TTC549 (cell line): Measurements from ENCODE around the gene BCAS1.

Experiments used
- FAIRE-seq: peaks from 2 replicates; lab custom pipeline; 2012; peaks lifted over from hg19 to GRCh38; lab: Jason Lieb, UNC

The BCAS1 gene

DNA sequence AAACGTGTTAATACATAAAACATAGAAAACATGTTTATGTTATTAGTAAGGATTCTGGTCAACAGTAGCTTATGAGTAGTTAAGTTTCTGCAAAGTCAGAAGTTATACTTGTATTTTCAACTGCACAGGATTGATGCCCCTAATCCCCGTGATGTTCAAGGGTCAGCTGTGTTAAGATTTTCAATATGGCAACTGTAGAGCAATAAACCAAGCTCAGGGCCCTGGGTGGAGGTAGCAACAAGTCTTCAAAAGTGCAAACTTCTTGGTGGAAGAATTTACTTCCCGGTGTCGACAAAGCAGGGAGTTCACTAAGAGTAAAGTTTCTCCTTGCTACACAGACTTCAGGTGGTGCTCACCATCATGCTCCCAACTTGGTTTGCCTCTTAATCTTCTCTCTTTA, 4.1 kb upstream of the BCAS1 start:
- no peak for FAIRE-seq

- no peak for FAIRE-seq
Observed at GRCh38 chr20:54073288-54073687, 2.9 kb upstream of the BCAS1 start.

DNA sequence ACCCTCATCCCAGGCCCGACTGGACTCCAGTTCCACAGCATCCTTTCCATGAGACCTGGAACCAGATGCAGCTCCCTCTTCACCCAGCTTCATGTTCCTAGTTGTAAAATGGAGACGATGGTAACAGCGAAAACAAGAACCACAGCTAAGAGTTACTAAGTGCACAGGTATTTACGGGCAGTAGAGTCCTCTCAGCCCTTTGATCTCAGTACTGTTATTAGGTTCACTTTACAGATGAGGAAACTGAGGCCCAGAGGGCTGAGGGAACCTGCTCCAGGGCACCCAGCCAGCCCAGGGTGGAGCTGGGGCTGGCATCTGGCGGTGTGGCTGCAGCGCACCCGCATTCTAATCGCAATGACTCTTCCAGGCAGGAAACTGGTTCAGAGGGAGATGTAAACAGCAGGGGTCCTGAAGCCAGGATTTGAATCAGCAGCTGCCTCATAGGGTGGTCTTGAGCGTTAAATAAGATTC, 858 bp downstream of the BCAS1 start:
- no peak for FAIRE-seq

DNA sequence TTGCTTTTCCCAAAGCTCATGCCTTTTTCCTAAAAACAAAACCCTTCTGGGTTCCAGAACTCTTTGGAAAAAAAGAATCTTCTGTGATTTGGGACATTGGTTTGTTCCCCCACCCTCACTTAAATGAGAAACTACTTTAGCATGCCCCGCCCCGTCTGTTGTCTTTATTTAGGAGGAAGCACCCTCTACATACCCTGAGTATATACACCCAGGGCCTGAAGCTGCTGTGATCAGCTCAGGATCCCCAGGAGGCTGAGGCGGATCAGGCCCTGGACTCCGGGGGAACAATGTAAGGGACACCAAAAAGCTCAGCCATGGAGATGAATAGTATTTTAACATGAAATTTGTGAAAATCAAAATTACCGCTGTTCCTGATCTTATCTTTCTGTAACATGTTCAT, 1.4 kb downstream of the BCAS1 start:
- no peak for FAIRE-seq

- FAIRE-seq, result no peak
Observed at GRCh38 chr20:54068495-54068894, 1.9 kb downstream of the BCAS1 start.

DNA sequence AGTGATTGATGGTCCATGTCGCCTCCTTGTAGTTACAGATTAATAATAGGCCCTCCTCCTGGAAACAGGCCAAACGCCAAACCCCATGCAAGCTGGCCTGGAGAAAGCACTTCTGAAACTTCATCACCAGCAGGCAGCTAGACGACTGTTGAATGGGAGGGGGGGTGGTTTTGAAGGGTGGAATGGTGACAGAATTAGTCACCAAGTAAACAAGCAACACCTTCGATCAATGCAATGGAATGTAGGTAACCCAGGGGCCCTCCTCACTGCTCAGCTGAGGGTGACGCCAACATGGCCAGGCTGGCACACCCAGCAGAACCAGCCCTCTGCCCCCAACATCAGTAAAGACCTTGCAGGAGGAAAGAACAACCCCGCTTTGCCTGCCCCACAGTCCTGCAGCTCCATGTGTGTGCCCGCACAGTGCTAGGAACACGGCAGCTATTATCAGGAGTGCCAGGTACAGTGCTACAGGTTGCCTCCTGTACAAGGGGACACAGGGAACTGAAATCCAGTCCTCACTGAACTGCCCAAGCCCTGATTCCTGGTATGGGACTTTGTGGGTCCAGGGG, 2.7 kb downstream of the BCAS1 start:
- FAIRE-seq, result no peak

GRCh38 chr20:54065601-54066038, 4.8 kb downstream of the BCAS1 start:
- no peak for FAIRE-seq

GRCh38 chr20:54064939-54065338, 5.5 kb downstream of the BCAS1 start:
- no peak for FAIRE-seq

DNA sequence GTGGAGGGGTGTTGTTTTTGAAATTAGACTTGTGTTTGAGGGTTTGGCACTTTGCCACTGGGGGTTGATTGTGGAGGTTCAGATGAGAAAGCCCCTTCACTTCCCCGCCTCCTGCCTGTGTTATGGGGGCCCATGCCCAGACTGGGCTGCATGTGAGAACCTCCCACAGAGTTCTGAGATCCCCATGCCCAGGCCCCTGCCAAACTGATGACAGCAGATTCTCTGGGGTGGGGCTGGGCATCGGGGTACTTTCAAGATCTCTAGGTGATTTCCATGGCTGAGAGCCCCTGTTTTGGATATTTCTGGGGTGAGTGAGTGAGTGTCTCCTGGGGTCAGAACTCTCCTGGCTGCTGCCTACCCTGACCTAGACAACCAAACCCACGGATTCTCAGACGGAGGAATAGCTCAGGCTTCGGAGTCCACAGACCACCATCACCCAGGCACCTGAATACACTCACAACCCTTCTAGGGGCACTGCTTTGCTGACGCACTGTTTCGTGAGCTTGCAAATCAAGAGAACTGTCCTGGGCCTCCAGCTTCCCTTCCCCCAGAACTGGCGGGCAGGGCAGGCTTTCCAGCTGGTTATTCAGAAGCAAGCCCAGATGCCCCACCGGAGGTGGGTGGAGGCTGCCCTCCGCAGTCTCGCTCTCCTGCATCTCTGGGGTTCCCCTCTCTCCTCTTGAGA, 6.3 kb downstream of the BCAS1 start:
- no peak for FAIRE-seq

GRCh38 chr20:54063580-54063979, 6.8 kb downstream of the BCAS1 start:
- no peak for FAIRE-seq

DNA sequence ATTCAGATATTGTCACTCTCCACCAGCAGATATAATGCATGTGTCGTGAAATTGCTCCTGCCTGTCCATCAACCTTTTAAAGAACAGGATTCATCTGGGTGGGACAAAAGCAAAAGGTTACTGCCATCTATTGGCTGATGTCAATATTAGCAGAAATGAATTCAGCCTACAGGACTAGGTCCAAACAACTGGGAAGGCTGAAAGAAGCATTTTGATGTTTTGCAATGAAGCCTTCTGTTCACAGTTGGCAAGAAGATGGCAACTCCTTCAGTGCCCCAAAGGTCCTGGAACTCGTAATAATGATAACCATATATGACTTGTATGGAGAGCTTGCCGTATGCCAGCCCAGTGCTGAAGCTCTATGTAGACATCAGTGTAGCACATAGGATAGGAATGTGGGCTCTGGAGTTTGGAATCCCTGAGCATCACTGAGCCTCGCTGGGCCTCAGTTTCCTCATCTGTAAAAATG, 7.5 kb downstream of the BCAS1 start:
- FAIRE-seq, result peak; percentile 56

- FAIRE-seq, result no peak
Observed at GRCh38 chr20:54061101-54061881, 9.1 kb downstream of the BCAS1 start.

DNA sequence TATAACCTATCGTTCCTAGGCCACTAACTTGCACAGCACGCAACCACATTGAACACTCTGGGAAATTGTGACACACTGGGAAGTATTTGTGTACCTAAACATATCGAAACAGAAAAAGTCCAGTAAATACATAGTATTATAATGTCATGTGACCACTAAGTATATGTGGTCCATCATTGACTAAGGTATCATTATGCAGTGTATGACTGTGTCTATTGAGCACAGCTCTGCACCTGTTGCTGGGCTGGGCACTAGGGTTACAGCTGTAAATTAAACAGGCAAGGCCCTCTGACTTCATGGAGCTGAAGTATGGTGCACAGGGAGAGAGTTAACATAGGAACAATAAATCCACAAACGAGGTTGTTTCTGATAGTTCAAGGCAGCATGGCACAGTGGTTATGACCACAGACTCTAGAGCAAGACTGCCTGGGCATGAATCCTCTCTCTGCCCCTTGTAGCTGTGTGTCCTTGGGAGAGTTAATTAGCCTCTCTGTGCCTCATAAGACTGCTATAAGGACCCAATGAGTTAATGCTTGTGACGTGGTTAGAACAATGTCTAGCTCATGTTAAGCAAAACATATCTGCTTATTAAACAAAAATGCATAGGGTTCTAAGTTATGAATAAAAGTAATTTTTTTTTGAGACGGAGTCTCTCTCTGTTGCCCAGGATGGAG, 10.6 kb downstream of the BCAS1 start:
- no peak for FAIRE-seq

DNA sequence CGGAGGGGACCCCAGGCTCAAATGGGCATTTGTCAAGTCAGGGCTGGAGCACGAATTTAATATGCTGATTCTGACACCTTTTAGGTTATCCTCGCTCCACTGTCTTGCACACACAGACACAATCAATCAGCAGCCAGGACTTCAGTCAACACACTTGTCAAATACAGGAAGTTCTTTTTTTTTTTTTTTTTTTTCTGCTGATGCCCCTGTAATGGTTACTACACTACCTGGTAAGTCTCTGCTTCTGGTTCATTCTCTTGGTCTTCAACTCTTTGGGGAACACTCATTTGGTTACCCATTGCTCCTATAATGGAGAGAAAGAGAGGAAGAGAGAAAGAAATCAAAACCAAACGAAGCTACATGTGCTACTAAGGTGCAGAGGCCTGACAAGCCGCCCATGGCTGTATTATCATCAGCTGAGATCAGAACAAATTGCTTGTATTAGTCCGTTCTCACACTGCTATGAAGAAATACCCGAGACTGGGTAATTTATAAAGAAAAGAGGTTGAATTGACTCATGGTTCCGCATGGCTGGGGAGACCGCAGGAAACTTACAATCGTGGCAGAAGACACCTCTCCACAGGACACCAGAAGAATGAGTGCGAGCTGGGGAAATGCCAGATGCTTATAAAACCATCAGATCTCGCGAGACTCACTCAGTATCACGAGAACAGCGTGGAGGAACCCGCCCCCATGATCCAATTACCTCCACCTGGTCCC, 11.8 kb downstream of the BCAS1 start:
- FAIRE-seq, result no peak

GRCh38 chr20:54056762-54057639, 13.4 kb downstream of the BCAS1 start:
- FAIRE-seq, result no peak

GRCh38 chr20:54054516-54054915, 15.9 kb downstream of the BCAS1 start:
- no peak for FAIRE-seq

DNA sequence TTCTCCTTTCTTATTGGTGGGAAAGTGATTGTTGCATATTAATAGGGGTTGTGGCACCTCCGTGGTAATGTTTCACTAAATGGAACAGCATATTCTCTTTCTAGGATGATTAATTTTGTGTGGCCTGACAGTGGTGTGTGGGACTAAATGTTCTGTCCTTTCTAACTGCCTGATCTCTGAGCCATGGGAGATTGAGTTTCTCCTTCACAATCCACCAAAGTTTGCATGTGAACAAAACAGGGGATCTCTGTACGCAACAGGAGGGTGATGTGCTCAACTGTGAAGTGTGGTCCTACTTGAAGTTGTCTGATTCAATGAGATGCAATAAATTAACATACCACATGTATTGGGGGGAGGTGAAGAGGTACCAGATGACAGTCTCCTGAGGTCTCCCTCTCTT, 19.3 kb downstream of the BCAS1 start:
- FAIRE-seq, result no peak

GRCh38 chr20:54048891-54049545, 21.4 kb downstream of the BCAS1 start:
- FAIRE-seq, result no peak

DNA sequence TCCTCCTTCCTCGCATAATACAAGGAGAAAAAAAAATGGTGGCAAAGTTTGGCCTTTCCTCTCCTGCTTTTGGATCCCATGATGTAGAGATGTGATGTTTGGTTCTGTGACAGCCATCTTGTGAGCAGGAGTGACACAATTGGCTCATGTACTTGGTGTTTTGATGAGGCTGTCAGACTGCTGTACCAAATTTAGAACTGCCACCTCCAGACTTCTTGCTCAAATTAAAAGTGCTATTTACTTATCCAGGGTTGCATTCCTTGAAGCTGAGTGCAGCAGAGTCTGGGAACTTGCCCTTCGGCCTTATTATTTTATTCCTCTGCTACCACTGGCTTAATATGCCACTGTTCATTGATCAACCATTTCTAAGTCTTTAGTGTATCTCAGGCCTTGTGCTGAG, 21.9 kb downstream of the BCAS1 start:
- FAIRE-seq, result no peak

- FAIRE-seq, result no peak
Observed at GRCh38 chr20:54047720-54048119, 22.7 kb downstream of the BCAS1 start.

DNA sequence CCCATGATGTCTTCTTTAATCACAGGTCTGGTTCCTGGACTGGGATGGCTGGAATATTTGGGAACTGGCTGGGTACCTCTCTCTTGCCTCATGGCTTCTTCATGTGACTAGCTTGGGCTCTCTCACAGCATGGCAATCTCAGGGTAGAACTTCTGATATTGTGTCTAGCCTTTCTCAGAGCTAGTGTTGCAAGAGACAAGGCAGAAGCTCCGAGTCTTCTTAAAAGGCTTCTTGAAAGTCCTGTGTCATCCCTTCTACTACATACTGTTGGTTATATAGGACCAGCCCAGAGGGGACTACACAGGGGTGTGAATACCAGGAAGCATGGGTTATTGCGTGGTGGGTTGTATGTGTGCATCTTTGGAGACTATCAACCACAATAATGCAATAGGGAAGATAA, 23.3 kb downstream of the BCAS1 start:
- FAIRE-seq, result no peak
